Calu3 (cell line): Measurements from ENCODE around the gene TOE1. TPM values are rescaled to one million over a fixed set of nuclear protein-coding genes. Genes with fewer than 3 reads are reported as not detected.

Experiments
- BruUV-seq: library from RNA; stranded (reverse); fragments of 400-500 nt; replicated peaks from 2 replicates; lab custom pipeline; 2021; lab: Mats Ljungman, UMichigan
- CTCF ChIA-PET: fragments of 300-600 bp; sonication (Branson Sonifier 250); formaldehyde crosslinking; loops from one replicate; lab custom pipeline; 2022; ENCODE audit warnings: antibody characterized with exemption; lab: Charles Lee
- DNase-seq: peaks from one replicate; pipeline ENCODE4 v3.0.0; 2022
- H3K27ac Mint-ChIP-seq: one replicate; pipeline ENCODE4 v1.8.0; 2022; ENCODE audit warnings: mixed read lengths; ENCODE audit not compliant: unreplicated experiment
- H3K27me3 Mint-ChIP-seq: one replicate; pipeline ENCODE4 v1.8.0; 2022; ENCODE audit warnings: mixed read lengths; ENCODE audit not compliant: unreplicated experiment
- H3K36me3 Mint-ChIP-seq: one replicate; pipeline ENCODE4 v1.8.0; 2022; ENCODE audit warnings: mild to moderate bottlenecking, moderate library complexity, mixed read lengths; ENCODE audit not compliant: insufficient read depth, unreplicated experiment
- H3K4me1 Mint-ChIP-seq: one replicate; pipeline ENCODE4 v1.8.0; 2022; ENCODE audit warnings: mild to moderate bottlenecking, low read depth, mixed read lengths; ENCODE audit not compliant: unreplicated experiment
- H3K4me3 Mint-ChIP-seq: one replicate; pipeline ENCODE4 v1.8.0; 2022; ENCODE audit warnings: mild to moderate bottlenecking, low read depth, moderate library complexity, mixed read lengths; ENCODE audit not compliant: unreplicated experiment
- H3K9me3 Mint-ChIP-seq: one replicate; pipeline ENCODE4 v1.8.0; 2022; ENCODE audit warnings: low read depth, mixed read lengths; ENCODE audit not compliant: unreplicated experiment
- intact Hi-C: fragments of 100-400 bp; cut with micrococcal nuclease; formaldehyde crosslinking; loops from one replicate; pipeline ENCODE4 v1.10.0; 2022; ENCODE audit not compliant: unreplicated experiment
- total RNA-seq: library from RNA; stranded (reverse); gene quantifications from 2 replicates; pipeline ENCODE4 v1.2.3, GENCODE V29; 2022
- TF ChIP-seq, protein P1 (sequence below): fragments of 200-600 bp; IDR thresholded peaks from one replicate; pipeline ENCODE4 v1.8.0; 2022; ENCODE audit warnings: antibody characterized with exemption; ENCODE audit not compliant: unreplicated experiment

TOE1 gene
- total RNA-seq, 1 experiment from 2014 or later = 14.2 TPM

DNA sequence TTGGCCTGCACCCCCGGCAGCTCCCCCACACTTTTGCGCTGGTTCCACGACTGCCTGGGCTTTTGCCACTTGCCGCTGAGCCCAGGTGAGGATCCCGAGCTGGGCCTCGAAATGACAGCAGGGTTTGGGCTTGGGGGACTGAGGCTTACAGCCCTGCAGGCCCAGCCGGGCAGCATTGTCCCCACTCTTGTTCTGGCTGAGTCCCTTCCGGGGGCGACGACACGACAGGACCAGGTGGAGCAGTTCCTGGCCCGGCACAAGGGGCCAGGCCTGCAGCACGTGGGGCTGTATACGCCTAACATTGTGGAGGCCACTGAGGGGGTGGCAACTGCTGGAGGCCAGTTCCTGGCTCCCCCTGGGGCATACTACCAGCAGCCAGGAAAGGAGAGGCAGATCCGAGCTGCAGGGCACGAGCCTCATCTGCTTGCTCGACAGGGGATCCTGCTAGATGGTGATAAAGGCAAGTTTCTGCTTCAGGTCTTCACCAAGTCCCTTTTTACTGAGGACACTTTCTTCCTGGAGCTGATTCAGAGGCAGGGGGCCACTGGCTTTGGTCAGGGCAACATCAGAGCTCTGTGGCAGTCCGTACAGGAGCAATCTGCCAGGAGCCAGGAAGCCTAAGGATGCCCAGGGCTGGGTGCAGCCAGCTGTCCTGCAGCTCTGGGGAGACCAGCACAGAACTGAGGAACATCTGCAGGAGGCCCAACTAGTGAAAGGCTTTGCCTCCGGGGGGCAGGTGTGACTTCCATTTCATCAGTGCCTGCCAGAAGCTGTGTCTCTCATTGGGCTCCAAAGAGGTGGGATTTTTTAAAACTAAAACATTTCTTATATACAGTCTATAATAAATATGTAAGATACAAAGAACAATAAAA lies 12.1 kb upstream of the TOE1 start:
- intact Hi-C loops = no loop called here
- no peaks in the 10 kb centered on the region for H3K9me3 Mint-ChIP-seq
- H3K36me3 Mint-ChIP-seq = peaks cover 38% of the 10 kb centered on the region
- BruUV-seq = no TSS peak
- H3K27ac Mint-ChIP-seq = peak overlapping the region; percentile 27
- H3K4me1 Mint-ChIP-seq = peaks cover 22% of the 10 kb centered on the region
- H3K27me3 Mint-ChIP-seq = no peaks in the 10 kb centered on the region
- peak overlapping the region; percentile 72 for H3K4me3 Mint-ChIP-seq
- peak; percentile 28 for DNase-seq
- TF ChIP-seq, protein P1, sequence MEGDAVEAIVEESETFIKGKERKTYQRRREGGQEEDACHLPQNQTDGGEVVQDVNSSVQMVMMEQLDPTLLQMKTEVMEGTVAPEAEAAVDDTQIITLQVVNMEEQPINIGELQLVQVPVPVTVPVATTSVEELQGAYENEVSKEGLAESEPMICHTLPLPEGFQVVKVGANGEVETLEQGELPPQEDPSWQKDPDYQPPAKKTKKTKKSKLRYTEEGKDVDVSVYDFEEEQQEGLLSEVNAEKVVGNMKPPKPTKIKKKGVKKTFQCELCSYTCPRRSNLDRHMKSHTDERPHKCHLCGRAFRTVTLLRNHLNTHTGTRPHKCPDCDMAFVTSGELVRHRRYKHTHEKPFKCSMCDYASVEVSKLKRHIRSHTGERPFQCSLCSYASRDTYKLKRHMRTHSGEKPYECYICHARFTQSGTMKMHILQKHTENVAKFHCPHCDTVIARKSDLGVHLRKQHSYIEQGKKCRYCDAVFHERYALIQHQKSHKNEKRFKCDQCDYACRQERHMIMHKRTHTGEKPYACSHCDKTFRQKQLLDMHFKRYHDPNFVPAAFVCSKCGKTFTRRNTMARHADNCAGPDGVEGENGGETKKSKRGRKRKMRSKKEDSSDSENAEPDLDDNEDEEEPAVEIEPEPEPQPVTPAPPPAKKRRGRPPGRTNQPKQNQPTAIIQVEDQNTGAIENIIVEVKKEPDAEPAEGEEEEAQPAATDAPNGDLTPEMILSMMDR = no peak
- CTCF ChIA-PET = interaction anchor here (2.7 to 2.9 kb wide), 2 partner anchors 12 to 25 kb away, joined by 10 read pairs; partner anchors contain the start of genes MUTYH and TOE1

DNA sequence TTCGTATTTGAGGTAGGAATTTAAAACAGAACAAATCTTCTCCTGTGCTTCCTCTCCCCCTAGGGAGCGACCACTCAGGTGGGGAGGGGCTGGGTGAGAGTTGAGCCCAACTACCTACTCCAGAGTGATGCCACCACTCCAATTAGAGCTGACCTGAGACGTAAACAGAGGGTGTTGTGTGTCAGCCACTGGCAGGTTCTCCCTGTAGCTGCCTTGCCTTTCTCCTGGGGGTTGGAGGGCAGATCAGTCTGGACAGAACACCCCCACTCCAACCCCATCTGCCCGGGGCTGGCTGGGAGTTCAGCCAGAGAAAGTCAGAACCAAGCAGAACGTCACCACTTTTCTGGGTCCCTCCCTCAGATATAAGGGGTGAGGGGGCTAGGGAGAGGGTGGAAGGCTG lies 11.3 kb upstream of the TOE1 start:
- Mint-ChIP-seq H3K4me1 (peaks cover 22% of the 10 kb centered on the region), H3K36me3 (peaks cover 38% of the 10 kb centered on the region), H3K9me3 (no peaks in the 10 kb centered on the region), H3K4me3 (peak overlapping the region; percentile 72), H3K27me3 (no peaks in the 10 kb centered on the region), H3K27ac (no peak overlapping the region)
- no peak for DNase-seq
- TF ChIP-seq, protein P1 = no peak
- CTCF ChIA-PET = interaction anchor here (1.2 to 2.9 kb wide), 2 partner anchors 11 kb away, joined by 9 to 10 read pairs; partner anchors contain the start of genes MUTYH and TOE1
- BruUV-seq = no TSS peak
- intact Hi-C loops = no loop called here

DNA sequence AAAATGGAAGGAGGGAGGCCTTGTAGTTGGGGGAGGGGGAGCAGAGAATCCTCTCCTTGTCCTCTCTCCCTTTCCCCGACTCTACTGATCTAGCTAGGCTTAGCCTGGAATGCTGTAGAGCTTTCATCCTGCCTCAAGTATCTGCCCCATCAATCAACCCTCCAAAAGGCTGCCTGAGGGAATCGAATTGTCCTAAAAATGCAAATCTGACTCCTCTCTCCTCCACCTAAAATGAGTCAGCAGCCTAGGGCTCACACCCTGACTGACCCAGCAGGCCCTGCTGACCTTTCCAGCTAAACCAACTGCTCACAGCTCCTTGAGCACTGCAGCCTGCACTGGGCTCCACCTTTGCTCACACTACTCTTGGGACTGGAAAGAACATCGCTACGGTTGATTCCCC lies 10.5 kb upstream of the TOE1 start:
- Mint-ChIP-seq H3K4me1 (peaks cover 22% of the 10 kb centered on the region), H3K36me3 (peaks cover 38% of the 10 kb centered on the region), H3K27ac (no peak overlapping the region), H3K27me3 (no peaks in the 10 kb centered on the region), H3K4me3 (no peak overlapping the region), H3K9me3 (no peaks in the 10 kb centered on the region)
- intact Hi-C loops = no loop called here
- CTCF ChIA-PET = interaction anchor here (0.7 to 1.2 kb wide), 2 partner anchors 10 to 847 kb away, joined by 5 to 9 read pairs; partner anchors contain the start of genes MUTYH and TOE1
- TF ChIP-seq, protein P1 = no peak
- DNase-seq = no peak
- BruUV-seq = no TSS peak

DNA sequence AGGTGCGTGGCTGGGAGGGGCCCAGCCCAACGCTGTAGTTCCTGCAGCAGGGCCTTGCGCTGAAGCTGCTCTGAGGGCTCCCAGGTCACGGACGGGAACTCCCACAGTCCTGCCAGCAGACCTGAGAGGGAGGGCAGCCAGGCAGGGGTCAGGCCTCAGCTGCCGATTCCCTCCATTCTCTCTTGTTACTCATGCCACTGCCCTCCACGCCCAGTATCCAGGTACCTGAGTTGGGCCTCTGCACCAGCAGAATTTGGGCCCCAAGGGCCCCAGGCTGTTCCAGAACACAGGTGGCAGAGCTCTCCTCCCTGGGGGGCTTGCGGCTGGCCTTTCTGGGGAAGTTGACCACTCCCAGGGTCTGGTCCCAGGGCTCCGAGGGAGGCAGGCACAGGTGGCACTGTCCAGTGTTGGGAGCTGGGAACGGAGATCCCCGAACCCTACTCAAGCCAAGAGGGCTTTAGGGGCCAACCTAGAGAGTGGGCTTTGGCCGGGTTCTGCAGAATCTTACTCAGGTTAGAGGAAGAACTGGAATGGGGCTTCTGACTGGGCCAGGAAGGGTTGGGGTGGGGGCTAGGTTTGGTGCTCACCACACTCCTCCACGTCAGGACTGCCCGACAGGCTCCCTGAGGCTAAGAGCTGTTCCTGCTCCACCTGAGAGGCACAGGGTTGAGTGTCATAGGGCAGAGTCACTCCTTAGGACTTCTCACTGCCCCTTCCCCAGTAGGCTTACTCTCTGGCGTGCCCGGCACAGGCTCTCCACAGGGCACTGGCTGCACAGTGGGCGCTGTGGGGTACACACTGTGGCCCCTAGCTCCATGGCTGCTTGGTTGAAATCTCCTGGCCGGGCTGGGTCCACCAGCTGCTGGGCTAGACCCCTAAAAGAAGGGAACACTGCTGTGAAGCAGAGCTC lies 8.3 kb upstream of the TOE1 start:
- TF ChIP-seq, protein P1 = no peak
- CTCF ChIA-PET = no interaction called here
- Mint-ChIP-seq H3K4me3 (no peak overlapping the region), H3K36me3 (peaks cover 28% of the 10 kb centered on the region), H3K27ac (no peak overlapping the region), H3K27me3 (no peaks in the 10 kb centered on the region), H3K9me3 (no peaks in the 10 kb centered on the region), H3K4me1 (peaks cover 45% of the 10 kb centered on the region)
- DNase-seq = no peak
- intact Hi-C loops = no loop called here
- BruUV-seq = no TSS peak
